HepG2 (cell line): ENCODE results near the gene CENPB. TPM values are rescaled to one million over a fixed set of nuclear protein-coding genes. Genes with fewer than 3 reads are reported as not detected.
A peak's percentile ranks its signal among the peaks of the same experiment; 100 is the strongest.

Source experiments
- ATF1 ChIP-seq: IDR thresholded peaks from 2 replicates; pipeline ENCODE4 v1.6.1; 2016; ENCODE audit warnings: mild to moderate bottlenecking, control low read depth
- EEA1 ChIP-seq: sonication (generic); formaldehyde crosslinking; IDR thresholded peaks from 2 replicates; pipeline ENCODE4 v1.5.1; 2020; ENCODE audit warnings: mild to moderate bottlenecking, missing genetic modification reagents, borderline replicate concordance
- GATAD1 ChIP-seq: IDR thresholded peaks from 2 replicates; pipeline ENCODE4 v1.6.1; 2016; ENCODE audit warnings: missing genetic modification reagents, missing compliant biosample characterization
- MIER2 ChIP-seq: IDR thresholded peaks from 2 replicates; pipeline ENCODE4 v1.6.1; 2016; ENCODE audit warnings: missing biosample characterization, missing genetic modification reagents
- NFIC ChIP-seq: IDR thresholded peaks from 2 replicates; pipeline ENCODE4 v1.6.1; 2012; ENCODE audit warnings: mild to moderate bottlenecking, low read length, inconsistent platforms
- NR2F2 ChIP-seq: IDR thresholded peaks from 2 replicates; pipeline ENCODE4 v1.6.1; 2012; ENCODE audit warnings: low read depth, inconsistent platforms, borderline replicate concordance
- SP5 ChIP-seq: IDR thresholded peaks from 2 replicates; pipeline ENCODE4 v1.6.1; 2016; ENCODE audit warnings: low read depth, borderline replicate concordance
- THAP11 ChIP-seq: IDR thresholded peaks from 2 replicates; pipeline ENCODE4 v1.6.1; 2016; ENCODE audit warnings: missing biosample characterization, missing genetic modification reagents
- ZHX1 ChIP-seq: sonication (generic); formaldehyde crosslinking; IDR thresholded peaks from 2 replicates; pipeline ENCODE4 v1.8.1; 2022; ENCODE audit warnings: low read depth, mild to moderate bottlenecking, missing genetic modification reagents
- ZHX2 ChIP-seq, 2 experiments: sonication (generic) in 1 of 2; formaldehyde crosslinking in 1 of 2; IDR thresholded peaks; 2 replicates each; pipeline versions ENCODE4 v1.6.1 to v1.9.0; 2014 to 2022; ENCODE audit warnings: antibody characterized with exemption in 1 of 2, borderline replicate concordance in 1 of 2, inconsistent platforms in 1 of 2, low read depth in 1 of 2, missing genetic modification reagents in 1 of 2
- ZNF160 ChIP-seq: sonication (generic); formaldehyde crosslinking; IDR thresholded peaks from 2 replicates; pipeline ENCODE4 v1.8.0; 2022; ENCODE audit warnings: mild to moderate bottlenecking, inconsistent platforms, missing genetic modification reagents
- ZNF256 ChIP-seq: sonication (generic); formaldehyde crosslinking; conservative IDR thresholded peaks from 2 replicates; pipeline ENCODE4 v1.4.0; 2020; ENCODE audit warnings: missing genetic modification reagents
- ZNF841 ChIP-seq: sonication (generic); formaldehyde crosslinking; IDR thresholded peaks from 2 replicates; pipeline ENCODE4 v1.8.1; 2023; ENCODE audit warnings: missing genetic modification reagents, borderline replicate concordance
- polyA plus RNA-seq, 8 experiments: library from polyadenylated mRNA; depleted of rRNA in 3 of 8; stranded (reverse) in 7 of 8; unstranded in 1 of 8; fragments of >200 nt; fragmentation: Illumina TruSeq in 4 of 8; extraction: Trizol in 4 of 8; gene quantifications; 2 replicates each; pipeline versions ENCODE4 v1.2.1 to v1.2.3, GENCODE V29; 2011 to 2016; ENCODE audit warnings: low read depth in 4 of 8, missing spikeins in 1 of 8, mixed read lengths in 1 of 8; ENCODE audit not compliant: insufficient read depth in 1 of 8
- total RNA-seq, 5 experiments: library from RNA; depleted of rRNA; stranded (reverse); fragments of >200 nt; fragmentation: Illumina TruSeq; extraction: Trizol; gene quantifications; 2 replicates each; pipeline ENCODE4 v1.2.3, GENCODE V29; 2016; ENCODE audit warnings: low read depth in 1 of 5
- TF ChIP-seq, protein P1 (sequence below): IDR thresholded peaks from 2 replicates; pipeline ENCODE4 v1.6.1; 2016; ENCODE audit warnings: missing genetic modification reagents, missing compliant biosample characterization
- TF ChIP-seq, protein P2 (sequence below): sonication (generic); formaldehyde crosslinking; IDR thresholded peaks from 2 replicates; pipeline ENCODE4 v1.4.0; 2020; ENCODE audit warnings: missing genetic modification reagents

The CENPB gene
- total and polyA plus RNA-seq, 2 of the 13 experiments (the other 11 are each of a cell fraction or from before 2014, with no cell fraction given): 10.4 to 54.5 TPM

GRCh38 chr20:3795511-3796468, 9.2 kb upstream of the CENPB start, which contains the start of gene CDC25B (continued):
- TF ChIP-seq ZHX2 (IDR thresholded peaks at IDR 0.05; ENCODE audit: low read depth) (peak; percentile 48; the same call in 1 of the 2 replicates), ZHX2 (CRISPR knock-in tag; IDR thresholded peaks at IDR 0.05; ENCODE audit: borderline replicate concordance) (no peak), NFIC (no peak), ATF1 (no peak), SP5 (CRISPR knock-in tag) (peak; percentile 60; the same call in 1 of the 2 replicates), GATAD1 (peak; percentile 53), EEA1 (CRISPR knock-in tag) (no peak), ZHX1 (CRISPR knock-in tag) (peak; percentile 93), THAP11 (peak; percentile 59; the same call in 1 of the 2 replicates), NR2F2 (peak; percentile 13; the same call in 1 of the 2 replicates), ZNF841 (CRISPR knock-in tag) (no peak), ZNF160 (CRISPR knock-in tag) (no peak; the same call in 1 of the 2 replicates), ZNF256 (CRISPR knock-in tag) (no peak), MIER2 (no peak)
- TF ChIP-seq, protein P1, sequence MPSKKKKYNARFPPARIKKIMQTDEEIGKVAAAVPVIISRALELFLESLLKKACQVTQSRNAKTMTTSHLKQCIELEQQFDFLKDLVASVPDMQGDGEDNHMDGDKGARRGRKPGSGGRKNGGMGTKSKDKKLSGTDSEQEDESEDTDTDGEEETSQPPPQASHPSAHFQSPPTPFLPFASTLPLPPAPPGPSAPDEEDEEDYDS (CRISPR knock-in tag): peak; percentile 96
- TF ChIP-seq, protein P2, sequence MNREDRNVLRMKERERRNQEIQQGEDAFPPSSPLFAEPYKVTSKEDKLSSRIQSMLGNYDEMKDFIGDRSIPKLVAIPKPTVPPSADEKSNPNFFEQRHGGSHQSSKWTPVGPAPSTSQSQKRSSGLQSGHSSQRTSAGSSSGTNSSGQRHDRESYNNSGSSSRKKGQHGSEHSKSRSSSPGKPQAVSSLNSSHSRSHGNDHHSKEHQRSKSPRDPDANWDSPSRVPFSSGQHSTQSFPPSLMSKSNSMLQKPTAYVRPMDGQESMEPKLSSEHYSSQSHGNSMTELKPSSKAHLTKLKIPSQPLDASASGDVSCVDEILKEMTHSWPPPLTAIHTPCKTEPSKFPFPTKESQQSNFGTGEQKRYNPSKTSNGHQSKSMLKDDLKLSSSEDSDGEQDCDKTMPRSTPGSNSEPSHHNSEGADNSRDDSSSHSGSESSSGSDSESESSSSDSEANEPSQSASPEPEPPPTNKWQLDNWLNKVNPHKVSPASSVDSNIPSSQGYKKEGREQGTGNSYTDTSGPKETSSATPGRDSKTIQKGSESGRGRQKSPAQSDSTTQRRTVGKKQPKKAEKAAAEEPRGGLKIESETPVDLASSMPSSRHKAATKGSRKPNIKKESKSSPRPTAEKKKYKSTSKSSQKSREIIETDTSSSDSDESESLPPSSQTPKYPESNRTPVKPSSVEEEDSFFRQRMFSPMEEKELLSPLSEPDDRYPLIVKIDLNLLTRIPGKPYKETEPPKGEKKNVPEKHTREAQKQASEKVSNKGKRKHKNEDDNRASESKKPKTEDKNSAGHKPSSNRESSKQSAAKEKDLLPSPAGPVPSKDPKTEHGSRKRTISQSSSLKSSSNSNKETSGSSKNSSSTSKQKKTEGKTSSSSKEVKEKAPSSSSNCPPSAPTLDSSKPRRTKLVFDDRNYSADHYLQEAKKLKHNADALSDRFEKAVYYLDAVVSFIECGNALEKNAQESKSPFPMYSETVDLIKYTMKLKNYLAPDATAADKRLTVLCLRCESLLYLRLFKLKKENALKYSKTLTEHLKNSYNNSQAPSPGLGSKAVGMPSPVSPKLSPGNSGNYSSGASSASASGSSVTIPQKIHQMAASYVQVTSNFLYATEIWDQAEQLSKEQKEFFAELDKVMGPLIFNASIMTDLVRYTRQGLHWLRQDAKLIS: no peak; the same call in 1 of the 2 replicates
